Small intestine (tissue), 16 donors: Measurements from ENCODE around the gene RMRP. TPM values are rescaled to one million over a fixed set of nuclear protein-coding genes. Genes with fewer than 3 reads are reported as not detected.

Experiments
- DNase-seq, 2 donors: peaks; one replicate each; pipeline versions ENCODE4 v3.0.0 to v3.0.0-alpha.2; 2013
- FAIRE-seq: peaks from 2 replicates; lab custom pipeline; 2012; peaks lifted over from hg19 to GRCh38; lab: Jason Lieb, UNC
- H3K27ac ChIP-seq, 3 donors: one replicate each; pipeline ENCODE4 v1.5.1; 2013; ENCODE audit warnings: low read length in 2 of 3, mild to moderate bottlenecking in 2 of 3, control low read depth in 1 of 3, inconsistent platforms in 1 of 3, low read depth in 1 of 3, moderate library complexity in 1 of 3
- H3K27me3 ChIP-seq, 3 donors: one replicate each; pipeline ENCODE4 v1.6.1; 2013; ENCODE audit warnings: low read length in 3 of 3, inconsistent platforms in 1 of 3; ENCODE audit not compliant: control insufficient read depth in 3 of 3, insufficient read depth in 3 of 3
- H3K36me3 ChIP-seq, 3 donors: one replicate each; pipeline ENCODE4 v1.6.1; 2013; ENCODE audit warnings: low read length in 3 of 3, inconsistent platforms in 1 of 3, low read depth in 1 of 3, mild to moderate bottlenecking in 1 of 3, moderate library complexity in 1 of 3; ENCODE audit not compliant: control insufficient read depth in 3 of 3, insufficient read depth in 2 of 3
- H3K4me1 ChIP-seq, 3 donors: one replicate each; pipeline ENCODE4 v1.6.1; 2013; ENCODE audit warnings: low read length in 2 of 3, inconsistent platforms in 1 of 3, low read depth in 1 of 3, mild to moderate bottlenecking in 1 of 3, moderate library complexity in 1 of 3; ENCODE audit not compliant: control insufficient read depth in 3 of 3, insufficient read depth in 2 of 3
- H3K4me3 ChIP-seq, 3 donors: one replicate each; pipeline ENCODE4 v1.5.1; 2013; ENCODE audit warnings: low read length in 3 of 3, control low read depth in 1 of 3, inconsistent platforms in 1 of 3, low read depth in 1 of 3, mild to moderate bottlenecking in 1 of 3, moderate library complexity in 1 of 3
- H3K9me3 ChIP-seq, 2 donors: one replicate each; pipeline ENCODE4 v1.6.1; 2013; ENCODE audit warnings: low read depth in 1 of 2, low read length in 1 of 2; ENCODE audit not compliant: control insufficient read depth in 2 of 2, insufficient read depth in 1 of 2
- WGBS, 3 donors: extraction: QIAGEN DNeasy Blood & Tissue Kit; methylation state at CpG; one replicate each; pipeline ENCODE4 v1.1.7; 2013; 5-methylcytosine and 5-hydroxymethylcytosine counted together
- long read RNA-seq, 10 donors: transcript quantifications; one replicate each; lab custom pipeline, GENCODE V29; 2026
- polyA plus RNA-seq, 4 donors: library from polyadenylated mRNA; stranded (reverse) in 3 of 4; unstranded in 1 of 4; fragments of 200-250 nt in 3 of 4; fragments of 120-200 nt in 1 of 4; gene quantifications; one replicate each; pipeline versions ENCODE4 v1.2.1 to v1.2.3, GENCODE V29; 2013
- donor health status: healthy with polysubstance abuse.
- donor health status: control.
- donor health status: control.
- donor health status: Bipolar disorder and iron deficiency.
- donor health status: healthy.

The RMRP gene
- polyA plus RNA-seq, result 100 to 1,000 TPM in 1 of 4 donors, not detected in 3; 269 TPM
- long read RNA-seq, donor 1, result 0 reads
- long read RNA-seq, donor 2, result 0 reads
- long read RNA-seq, donor 3, result 0 reads
- long read RNA-seq, donor 4, result 0 reads
- long read RNA-seq, donor 5, result 0 reads
- long read RNA-seq, donor 6, result 0 reads
- long read RNA-seq, donor 7, result 0 reads
- long read RNA-seq, donor 8, result 0 reads
- long read RNA-seq, donor 9, result 0 reads
- long read RNA-seq, donor 10, result 0 reads

- Histone ChIP-seq H3K4me1 (peaks cover 0 to 29% (median 4%) of the 10 kb centered on the region in 3 donors), H3K9me3 (no peaks in the 10 kb centered on the region), H3K27ac (peak within 1 kb of the TSS; percentile 90 to 98 (median 90)), H3K27me3 (no peaks in the 10 kb centered on the region), H3K4me3 (peak within 1 kb of the TSS; percentile 66 to 89 (median 88)), H3K36me3 (peaks cover 0 to 23% (median 0%) of the 10 kb centered on the region in 3 donors)
- DNase-seq, result peak; percentile 99
- 0 to 1% (median 0%) methylated on average over 42 of the region's 42 CpGs for WGBS, 3 donors
- FAIRE-seq, result no peak
Observed at GRCh38 chr9:35657546-35658136, at the start of gene RMRP. RMRP (minus strand) TSS chr9:35658019.

GRCh38 chr9:35706951-35707350, 49.1 kb upstream of the RMRP start:
- H3K27ac ChIP-seq, result no peak overlapping the region
- no peak overlapping the region for H3K4me3 ChIP-seq
- FAIRE-seq (no peak), DNase-seq (no peak)
- WGBS, 3 donors, result 86 to 97% (median 87%) methylated on average over 10 of the region's 10 CpGs
- peaks cover 44 to 86% (median 66%) of the 10 kb centered on the region in 3 donors for H3K36me3 ChIP-seq
- no peaks in the 10 kb centered on the region for H3K4me1 ChIP-seq
- no peaks in the 10 kb centered on the region for H3K27me3 ChIP-seq
- no peaks in the 10 kb centered on the region for H3K9me3 ChIP-seq

- FAIRE-seq, result no peak
- Histone ChIP-seq H3K27me3 (no peaks in the 10 kb centered on the region), H3K4me3 (no peak overlapping the region), H3K4me1 (no peaks in the 10 kb centered on the region), H3K36me3 (peaks cover 48 to 83% (median 64%) of the 10 kb centered on the region in 3 donors), H3K9me3 (no peaks in the 10 kb centered on the region), H3K27ac (no peak overlapping the region)
- DNase-seq, result no peak
- 90 to 95% (median 91%) methylated on average over 7 of the region's 7 CpGs for whole genome bisulfite sequencing, 3 donors
Observed at GRCh38 chr9:35705836-35706430, 48.1 kb upstream of the RMRP start.

GRCh38 chr9:35705372-35705771, 47.6 kb upstream of the RMRP start:
- WGBS, 3 donors, result 75 to 90% (median 76%) methylated on average over 8 of the region's 8 CpGs
- H3K9me3 ChIP-seq, result no peaks in the 10 kb centered on the region
- no peak for DNase-seq
- H3K4me1 ChIP-seq, result no peaks in the 10 kb centered on the region
- H3K36me3 ChIP-seq, result peaks cover 48 to 79% (median 63%) of the 10 kb centered on the region in 3 donors
- no peak for FAIRE-seq
- H3K27me3 ChIP-seq, result no peaks in the 10 kb centered on the region
- H3K27ac ChIP-seq, result no peak overlapping the region
- no peak overlapping the region for H3K4me3 ChIP-seq

- H3K27me3 ChIP-seq, result no peaks in the 10 kb centered on the region
- H3K4me1 ChIP-seq, result no peaks in the 10 kb centered on the region
- no peak for DNase-seq
- no peak overlapping the region for H3K27ac ChIP-seq
- no peak overlapping the region for H3K4me3 ChIP-seq
- H3K9me3 ChIP-seq, result no peaks in the 10 kb centered on the region
- WGBS, 3 donors, result 95 to 97% (median 96%) methylated on average over 26 of the region's 26 CpGs
- no peak for FAIRE-seq
- H3K36me3 ChIP-seq, result peaks cover 53 to 83% (median 71%) of the 10 kb centered on the region in 3 donors
Observed at GRCh38 chr9:35703906-35704672, 46.3 kb upstream of the RMRP start.

- WGBS, 3 donors, result 93 to 98% (median 96%) methylated on average over 6 to 7 of the region's 7 CpGs
- Histone ChIP-seq H3K4me1 (no peaks in the 10 kb centered on the region), H3K36me3 (peaks cover 54 to 89% (median 76%) of the 10 kb centered on the region in 3 donors), H3K27me3 (no peaks in the 10 kb centered on the region), H3K4me3 (no peak overlapping the region), H3K9me3 (no peaks in the 10 kb centered on the region), H3K27ac (no peak overlapping the region)
- DNase-seq (no peak), FAIRE-seq (no peak)
Observed at GRCh38 chr9:35702696-35703095, 44.9 kb upstream of the RMRP start.

GRCh38 chr9:35700942-35701341, 43.1 kb upstream of the RMRP start:
- Histone ChIP-seq H3K9me3 (no peaks in the 10 kb centered on the region), H3K27ac (no peak overlapping the region), H3K27me3 (no peaks in the 10 kb centered on the region), H3K4me1 (peaks cover 0 to 3% (median 0%) of the 10 kb centered on the region in 3 donors), H3K4me3 (no peak overlapping the region), H3K36me3 (peaks cover 45 to 87% (median 65%) of the 10 kb centered on the region in 3 donors)
- no peak for DNase-seq
- no peak for FAIRE-seq

GRCh38 chr9:35700031-35700430, 42.2 kb upstream of the RMRP start:
- H3K9me3 ChIP-seq, result no peaks in the 10 kb centered on the region
- FAIRE-seq (no peak), DNase-seq (no peak)
- peaks cover 36 to 78% (median 56%) of the 10 kb centered on the region in 3 donors for H3K36me3 ChIP-seq
- peaks cover 0 to 7% (median 0%) of the 10 kb centered on the region in 3 donors for H3K4me1 ChIP-seq
- WGBS, 3 donors, result 86 to 90% (median 90%) methylated on average over 11 of the region's 11 CpGs
- no peak overlapping the region for H3K4me3 ChIP-seq
- no peak overlapping the region for H3K27ac ChIP-seq
- H3K27me3 ChIP-seq, result no peaks in the 10 kb centered on the region
